Choroid plexus epithelial cell (primary cell): ENCODE measurements around the gene CPEB1.

ENCODE experiments used
- DNase-seq: peaks from one replicate; pipeline ENCODE4 v3.0.0-alpha.2; 2010; ENCODE audit warnings: low read depth
- H3K4me3 ChIP-seq: 2 replicates; pipeline ENCODE4 v1.5.1; 2011; ENCODE audit warnings: low read depth, mild to moderate bottlenecking, control low read depth, low read length, moderate library complexity
- CTCF ChIP-seq: conservative IDR thresholded peaks from 2 replicates; pipeline ENCODE4 v1.5.1; 2011; ENCODE audit warnings: low read depth, mild to moderate bottlenecking, control low read depth, inconsistent platforms, low read length, moderate library complexity

The CPEB1 gene

GRCh38 chr15:82572986-82573385 is 74.2 kb downstream of the CPEB1 start:
- no peak overlapping the region for H3K4me3 ChIP-seq
- no peak for DNase-seq
- TF ChIP-seq CTCF: no peak

GRCh38 chr15:82572311-82572710 is 74.9 kb downstream of the CPEB1 start:
- DNase-seq: no peak
- no peak for TF ChIP-seq CTCF
- H3K4me3 ChIP-seq: no peak overlapping the region

- DNase-seq: peak; percentile 62
- TF ChIP-seq CTCF: no peak
- peak overlapping the region; percentile 46 for H3K4me3 ChIP-seq
Measured at GRCh38 chr15:82571722-82572222, 75.4 kb downstream of the CPEB1 start.

GRCh38 chr15:82570721-82571508 is 76.2 kb downstream of the CPEB1 start:
- no peak for TF ChIP-seq CTCF
- no peak for DNase-seq
- H3K4me3 ChIP-seq: no peak overlapping the region

- no peak for DNase-seq
- TF ChIP-seq CTCF: no peak
- H3K4me3 ChIP-seq: no peak overlapping the region
Measured at GRCh38 chr15:82569834-82570233, 77.3 kb downstream of the CPEB1 start.

GRCh38 chr15:82568986-82569385 is 78.2 kb downstream of the CPEB1 start:
- no peak overlapping the region for H3K4me3 ChIP-seq
- no peak for TF ChIP-seq CTCF
- DNase-seq: no peak

GRCh38 chr15:82567661-82568060 is 79.5 kb downstream of the CPEB1 start:
- H3K4me3 ChIP-seq: no peak overlapping the region
- no peak for DNase-seq
- no peak for TF ChIP-seq CTCF
